GM12878 (cell line): ENCODE measurements around the gene TIMP4. TPM values are rescaled to one million over a fixed set of nuclear protein-coding genes. Genes with fewer than 3 reads are reported as not detected.

Source experiments
- ATAC-seq: fragments of 200-7000 bp; cut with Tn5 transposase; 3 replicates; pipeline ENCODE4 v1.9.1; 2020; ENCODE audit warnings: mild to moderate bottlenecking, moderate library complexity
- BruUV-seq: library from RNA; stranded (reverse); fragments of 400-500 nt; replicated peaks from 2 replicates; lab custom pipeline; 2021; lab: Mats Ljungman, UMichigan
- CTCF ChIA-PET: fragments of 300-600 bp; sonication (Branson Sonifier 250); formaldehyde crosslinking; extraction: SDS; loops from one replicate; lab custom pipeline; 2021; ENCODE audit warnings: inconsistent platforms; lab: Yijun Ruan, JAX
- POLR2A ChIA-PET: fragments of 350-600 bp; formaldehyde crosslinking; extraction: SDS; loops from one replicate; lab custom pipeline; 2021; ENCODE audit warnings: inconsistent platforms; lab: Charles Lee
- RAD21 ChIA-PET: fragments of 300-600 bp; sonication (Branson Sonifier 250); formaldehyde crosslinking; loops from one replicate; lab custom pipeline; 2023; ENCODE audit warnings: antibody characterized with exemption; ENCODE audit not compliant: unreplicated experiment; lab: Charles Lee
- SMC1A ChIA-PET: fragments of 300-600 bp; sonication (Branson Sonifier 250); formaldehyde crosslinking; loops from one replicate; lab custom pipeline; 2023; ENCODE audit not compliant: unreplicated experiment, uncharacterized antibody; lab: Charles Lee
- DNase-seq: peaks from one replicate; pipeline ENCODE4 v3.0.0-alpha.2; 2011; ENCODE audit warnings: low read depth, low spot score
- FAIRE-seq: peaks from 3 replicates; lab custom pipeline; 2011; peaks lifted over from hg19 to GRCh38; lab: Jason Lieb, UNC
- H2AFZ ChIP-seq: 2 replicates; pipeline ENCODE4 v1.6.0; 2011; ENCODE audit warnings: low read depth, low read length, control low read depth; ENCODE audit not compliant: control insufficient read depth
- H3K27ac ChIP-seq: 2 replicates; pipeline ENCODE4 v1.5.1; 2011; ENCODE audit warnings: control low read depth; ENCODE audit not compliant: control insufficient read depth, insufficient read depth
- H3K27me3 ChIP-seq, 2 experiments: replicated peaks in 1 of 2; 2 replicates each; pipeline versions ENCODE4 v1.6.0 to v1.6.1; 2011; ENCODE audit warnings: low read length in 1 of 2; ENCODE audit not compliant: control insufficient read depth in 2 of 2, insufficient read depth in 2 of 2
- H3K36me3 ChIP-seq, 2 experiments: 2 replicates each; pipeline ENCODE4 v1.5.1; 2011; ENCODE audit warnings: low read length in 1 of 2; ENCODE audit not compliant: control insufficient read depth in 2 of 2, insufficient read depth in 2 of 2
- H3K4me1 ChIP-seq: 2 replicates; pipeline ENCODE4 v1.6.1; 2011; ENCODE audit warnings: mild to moderate bottlenecking, low read length, moderate library complexity, mixed read lengths; ENCODE audit not compliant: control insufficient read depth, insufficient read depth
- H3K4me2 ChIP-seq: 2 replicates; pipeline ENCODE4 v1.6.0; 2011; ENCODE audit warnings: control low read depth; ENCODE audit not compliant: control insufficient read depth, insufficient read depth
- H3K4me3 ChIP-seq: fragments of 200-600 bp; sonication (generic); 2 replicates; pipeline ENCODE4 v1.5.1; 2016
- H3K79me2 ChIP-seq: 2 replicates; pipeline ENCODE4 v1.6.0; 2011; ENCODE audit warnings: low read length; ENCODE audit not compliant: control insufficient read depth, insufficient read depth
- H3K9ac ChIP-seq: 2 replicates; pipeline ENCODE4 v1.8.0; 2011; ENCODE audit warnings: low read length, control low read depth, mixed read lengths; ENCODE audit not compliant: control insufficient read depth, insufficient read depth
- H3K9me3 ChIP-seq: replicated peaks from 3 replicates; pipeline ENCODE4 v1.5.1; 2011; ENCODE audit warnings: mild to moderate bottlenecking, low read length; ENCODE audit not compliant: control insufficient read depth, insufficient read depth
- H4K20me1 ChIP-seq: 2 replicates; pipeline ENCODE4 v1.6.0; 2011; ENCODE audit not compliant: control insufficient read depth, insufficient read depth
- ATF7 ChIP-seq: fragments of 450-650 bp; IDR thresholded peaks from 2 replicates; pipeline ENCODE4 v1.6.1; 2016; ENCODE audit warnings: low read depth, mild to moderate bottlenecking
- NFYA ChIP-seq: IDR thresholded peaks from 2 replicates; pipeline ENCODE4 v1.6.1; 2011; ENCODE audit warnings: low read depth, mild to moderate bottlenecking, low read length, improper control_type of control experiment, borderline replicate concordance
- RAD21 ChIP-seq: IDR thresholded peaks from 2 replicates; pipeline ENCODE4 v1.6.1; 2011; ENCODE audit warnings: mild to moderate bottlenecking, low read depth, low read length, moderate library complexity; ENCODE audit not compliant: insufficient read depth
- SP1 ChIP-seq: IDR thresholded peaks from one replicate; pipeline ENCODE4 v1.6.1; 2011; ENCODE audit warnings: low read depth, low read length
- TAF1 ChIP-seq: IDR thresholded peaks from 2 replicates; pipeline ENCODE4 v1.6.1; 2011; ENCODE audit warnings: mild to moderate bottlenecking, low read depth, low read length, borderline replicate concordance
- YBX1 ChIP-seq: fragments of 450-650 bp; IDR thresholded peaks from 2 replicates; pipeline ENCODE4 v1.6.1; 2016; ENCODE audit warnings: antibody characterized with exemption
- WGBS: methylation state at CpG from one replicate; pipeline ENCODE4 v1.1.6; 2016; ENCODE audit warnings: low lambda C conversion rate; ENCODE audit not compliant: insufficient replicate concordance, insufficient coverage; ENCODE audit errors: missing lambda C conversion rate; 5-methylcytosine and 5-hydroxymethylcytosine counted together
- in situ Hi-C: fragments of 300-500 bp; cut with MboI; formaldehyde crosslinking; loops from 9 replicates; pipeline ENCODE4 v1.14.3; 2018; ENCODE audit warnings: mixed read lengths
- intact Hi-C: fragments of 100-400 bp; cut with micrococcal nuclease; formaldehyde crosslinking; loops from one replicate; pipeline ENCODE4 v1.14.2; 2022; ENCODE audit not compliant: unreplicated experiment
- polyA plus RNA-seq, 11 experiments: library from polyadenylated mRNA; depleted of rRNA in 4 of 11; unstranded in 6 of 11; stranded (reverse) in 5 of 11; fragments of >200 nt; fragmentation: Nextera tagmentation in 4 of 11; fragmentation: Illumina TruSeq in 1 of 11; extraction: Ambion mirVana in 4 of 11; extraction: Trizol in 1 of 11; gene quantifications; 1 replicate in 1 of 11; 2 replicates in 10 of 11; pipeline versions ENCODE4 v1.2.1 to v1.2.3, GENCODE V29; 2011 to 2016; ENCODE audit warnings: inconsistent platforms in 2 of 11, missing spikeins in 2 of 11, low read depth in 1 of 11
- total RNA-seq, 4 experiments: library from RNA; depleted of rRNA in 3 of 4; stranded (reverse); fragments of >200 nt in 3 of 4; fragmentation: Illumina TruSeq in 1 of 4; extraction: Trizol in 1 of 4; gene quantifications; 2 replicates each; pipeline versions ENCODE4 v1.2.1 to v1.2.3, GENCODE V29; 2013 to 2021
- TF ChIP-seq, protein P1 (sequence below): fragments of 450-650 bp; IDR thresholded peaks from 2 replicates; pipeline ENCODE4 v1.6.1; 2016; ENCODE audit warnings: mild to moderate bottlenecking
- TF ChIP-seq, protein P2 (sequence below): fragments of 450-650 bp; conservative IDR thresholded peaks from 2 replicates; pipeline ENCODE4 v1.6.1; 2017; ENCODE audit warnings: mild to moderate bottlenecking, moderate library complexity

Gene TIMP4
- total and polyA plus RNA-seq, 10 of the 15 experiments (the other 5 are each of a cell fraction or from before 2014, with no cell fraction given): 0.07 TPM; not detected in 9

DNA sequence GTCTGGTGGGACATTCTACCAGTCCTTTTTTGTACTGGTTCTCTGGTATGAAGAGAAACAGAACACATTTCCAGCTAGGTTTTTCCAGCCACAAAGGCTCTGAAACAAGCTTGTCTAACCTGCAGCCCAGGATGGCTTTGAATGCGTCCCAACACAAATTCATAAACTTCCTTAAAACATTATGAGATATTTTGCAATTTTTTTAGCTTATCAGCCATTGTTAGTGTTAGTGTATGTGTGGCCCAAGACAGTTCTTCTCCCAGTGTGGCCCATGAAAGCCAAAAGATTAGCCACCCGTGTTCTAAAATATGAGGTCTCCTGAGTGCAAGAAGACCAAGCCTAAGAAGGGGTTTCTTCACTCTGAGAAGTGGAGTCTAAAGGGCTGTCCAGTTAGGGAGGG, 18.4 kb upstream of the TIMP4 start:
- ChIA-PET SMC1A (interaction anchor here (1.0 to 6.6 kb wide), 11 partner anchors 10 to 306 kb away, joined by 3 to 96 read pairs (median 11); partner anchors contain the start of gene TSEN2), CTCF (interaction anchor here (0.8 to 9.0 kb wide), 23 partner anchors 9 to 302 kb away, joined by 3 to 243 read pairs (median 8); no protein-coding TSS in a partner anchor), RAD21 (interaction anchor here (1.2 to 7.3 kb wide), 6 partner anchors 8 to 307 kb away, joined by 3 to 93 read pairs (median 12); partner anchors contain the start of gene TSEN2), POLR2A (interaction anchor here (1.0 kb wide), 1 partner anchor 96 kb away, joined by 4 read pairs; no protein-coding TSS in a partner anchor)
- Histone ChIP-seq H4K20me1 (no peaks in the 10 kb centered on the region), H3K4me2 (no peak overlapping the region), H3K4me1 (no peaks in the 10 kb centered on the region; the same call in 1 of the 2 replicates), H3K79me2 (no peaks in the 10 kb centered on the region), H3K9ac (no peak overlapping the region), H3K4me3 (no peak overlapping the region), H3K9me3 (no peaks in the 10 kb centered on the region; the same call in 1 of the 3 replicates), H2AFZ (no peak overlapping the region), H3K27me3 (no peaks in the 10 kb centered on the region), H3K27ac (no peak overlapping the region), H3K36me3 (no peaks in the 10 kb centered on the region)
- DNase-seq: no peak
- 43% methylated on average over 2 of the region's 2 CpGs for WGBS
- no peak for FAIRE-seq
- no peak for ATAC-seq
- intact Hi-C loops (loop anchor here (2.0 kb wide), 1 partner anchor 304 kb away; no protein-coding TSS in a partner anchor), in situ Hi-C loops (loop anchor here (5.0 kb wide), 1 partner anchor 40 kb away; no protein-coding TSS in a partner anchor)
- TF ChIP-seq, protein P1, sequence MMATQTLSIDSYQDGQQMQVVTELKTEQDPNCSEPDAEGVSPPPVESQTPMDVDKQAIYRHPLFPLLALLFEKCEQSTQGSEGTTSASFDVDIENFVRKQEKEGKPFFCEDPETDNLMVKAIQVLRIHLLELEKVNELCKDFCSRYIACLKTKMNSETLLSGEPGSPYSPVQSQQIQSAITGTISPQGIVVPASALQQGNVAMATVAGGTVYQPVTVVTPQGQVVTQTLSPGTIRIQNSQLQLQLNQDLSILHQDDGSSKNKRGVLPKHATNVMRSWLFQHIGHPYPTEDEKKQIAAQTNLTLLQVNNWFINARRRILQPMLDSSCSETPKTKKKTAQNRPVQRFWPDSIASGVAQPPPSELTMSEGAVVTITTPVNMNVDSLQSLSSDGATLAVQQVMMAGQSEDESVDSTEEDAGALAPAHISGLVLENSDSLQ: no peak
- TF ChIP-seq ATF7: no peak
- no TSS peak for BruUV-seq

DNA sequence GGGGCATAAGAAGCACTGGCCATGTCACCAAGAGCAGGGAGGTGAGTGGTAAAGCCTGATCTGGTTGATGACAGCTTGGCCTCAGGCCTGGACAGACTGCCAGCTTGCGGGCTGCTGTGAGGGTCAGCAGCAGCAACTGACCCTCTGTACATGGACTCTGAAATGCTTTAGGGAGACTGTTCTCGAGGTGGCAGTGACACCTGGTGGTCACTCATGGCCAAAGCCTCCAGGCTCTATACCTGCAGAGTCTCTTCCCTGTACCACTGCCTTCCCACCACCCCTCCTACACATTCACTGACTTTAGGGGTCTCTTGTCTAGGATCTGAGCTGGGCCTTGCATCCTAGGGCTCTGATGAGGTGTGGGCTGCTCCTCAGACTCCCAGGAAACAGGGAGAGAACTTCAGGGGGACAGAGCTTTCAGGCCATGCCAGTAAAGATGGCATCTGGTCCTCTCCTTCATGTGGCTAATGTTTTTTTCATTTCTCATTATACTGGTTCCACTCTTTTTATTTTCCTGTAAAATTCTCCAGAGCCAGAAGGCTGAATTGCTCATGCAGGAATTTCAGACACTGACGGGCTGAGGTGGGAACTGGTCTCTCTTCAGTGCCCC, 17.2 kb upstream of the TIMP4 start:
- Histone ChIP-seq H3K9ac (no peak overlapping the region), H3K9me3 (no peaks in the 10 kb centered on the region; the same call in 1 of the 3 replicates), H4K20me1 (no peaks in the 10 kb centered on the region), H3K4me3 (no peak overlapping the region), H3K27me3 (no peaks in the 10 kb centered on the region), H3K36me3 (no peaks in the 10 kb centered on the region), H3K4me2 (no peak overlapping the region), H2AFZ (no peak overlapping the region), H3K79me2 (no peaks in the 10 kb centered on the region), H3K27ac (no peak overlapping the region), H3K4me1 (no peaks in the 10 kb centered on the region; the same call in 1 of the 2 replicates)
- in situ Hi-C loops: loop anchor here (5.0 kb wide), 1 partner anchor 39 kb away; no protein-coding TSS in a partner anchor
- ATAC-seq (peak; percentile 100), DNase-seq (no peak), FAIRE-seq (peak; percentile 82)
- ChIA-PET POLR2A (interaction anchor here (0.7 to 1.6 kb wide), 5 partner anchors 11 to 304 kb away, joined by 3 to 4 read pairs (median 4); no protein-coding TSS in a partner anchor), RAD21 (interaction anchor here (0.7 to 7.3 kb wide), 12 partner anchors 8 to 308 kb away, joined by 3 to 93 read pairs (median 6); partner anchors contain the start of gene TSEN2), SMC1A (interaction anchor here (0.7 to 6.6 kb wide), 12 partner anchors 11 to 308 kb away, joined by 3 to 96 read pairs (median 10); partner anchors contain the start of gene TSEN2), CTCF (interaction anchor here (0.7 to 9.0 kb wide), 26 partner anchors 9 to 589 kb away, joined by 3 to 243 read pairs (median 5); no protein-coding TSS in a partner anchor)
- WGBS: 15% methylated on average over 3 of the region's 3 CpGs
- intact Hi-C loops: loop anchor here (1.0 to 2.0 kb wide), 2 partner anchors 41 to 305 kb away; no protein-coding TSS in a partner anchor
- no TSS peak for BruUV-seq
- no peak for TF ChIP-seq TAF1
- TF ChIP-seq, protein P2, sequence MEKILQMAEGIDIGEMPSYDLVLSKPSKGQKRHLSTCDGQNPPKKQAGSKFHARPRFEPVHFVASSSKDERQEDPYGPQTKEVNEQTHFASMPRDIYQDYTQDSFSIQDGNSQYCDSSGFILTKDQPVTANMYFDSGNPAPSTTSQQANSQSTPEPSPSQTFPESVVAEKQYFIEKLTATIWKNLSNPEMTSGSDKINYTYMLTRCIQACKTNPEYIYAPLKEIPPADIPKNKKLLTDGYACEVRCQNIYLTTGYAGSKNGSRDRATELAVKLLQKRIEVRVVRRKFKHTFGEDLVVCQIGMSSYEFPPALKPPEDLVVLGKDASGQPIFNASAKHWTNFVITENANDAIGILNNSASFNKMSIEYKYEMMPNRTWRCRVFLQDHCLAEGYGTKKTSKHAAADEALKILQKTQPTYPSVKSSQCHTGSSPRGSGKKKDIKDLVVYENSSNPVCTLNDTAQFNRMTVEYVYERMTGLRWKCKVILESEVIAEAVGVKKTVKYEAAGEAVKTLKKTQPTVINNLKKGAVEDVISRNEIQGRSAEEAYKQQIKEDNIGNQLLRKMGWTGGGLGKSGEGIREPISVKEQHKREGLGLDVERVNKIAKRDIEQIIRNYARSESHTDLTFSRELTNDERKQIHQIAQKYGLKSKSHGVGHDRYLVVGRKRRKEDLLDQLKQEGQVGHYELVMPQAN: no peak
- TF ChIP-seq, protein P1: no peak
- no peak for TF ChIP-seq NFYA
- peak; percentile 72 for TF ChIP-seq RAD21
- TF ChIP-seq SP1: no peak
- TF ChIP-seq YBX1: no peak
